NCI-H1930 (cell line): Measurements from ENCODE around the gene RTF1.
"Not testable (repeated sequence)": the region's sequence is repeated elsewhere in the genome, so short reads cannot be mapped to it uniquely, and the experiment has no call there.

Experiments
- DNase-seq, 2 experiments: peaks; one replicate each; lab custom pipeline; 2025; lab: John Stamatoyannopoulos, UW

RTF1 gene

GRCh38 chr15:41437448-41437847 is 20.6 kb downstream of the RTF1 start:
- DNase-seq: no peak

GRCh38 chr15:41438206-41438605 is 21.3 kb downstream of the RTF1 start:
- DNase-seq: no peak

GRCh38 chr15:41438745-41439144 is 21.9 kb downstream of the RTF1 start:
- not testable (repeated sequence) for DNase-seq

- DNase-seq: no peak
These were observed 26.4 kb downstream of the RTF1 start for GRCh38 chr15:41443275-41443674.

- DNase-seq: no peak
These were observed 28.5 kb downstream of the RTF1 start for GRCh38 chr15:41445399-41445798.

GRCh38 chr15:41462084-41462795 is 45.3 kb downstream of the RTF1 start:
- no peak for DNase-seq

GRCh38 chr15:41464889-41465580 is 48.1 kb downstream of the RTF1 start:
- no peak for DNase-seq

GRCh38 chr15:41465822-41466421 is 49.0 kb downstream of the RTF1 start:
- DNase-seq: no peak

GRCh38 chr15:41466711-41467110 is 49.8 kb downstream of the RTF1 start:
- no peak for DNase-seq

GRCh38 chr15:41469644-41470043 is 52.7 kb downstream of the RTF1 start:
- not testable (repeated sequence) for DNase-seq

- no peak for DNase-seq
These were observed 56.5 kb downstream of the RTF1 start for GRCh38 chr15:41473418-41473817.

- no peak for DNase-seq
These were observed 57.5 kb downstream of the RTF1 start for GRCh38 chr15:41474436-41474835.

- DNase-seq: no peak
These were observed 58.0 kb downstream of the RTF1 start for GRCh38 chr15:41474941-41475340.

GRCh38 chr15:41476416-41477048 is 59.6 kb downstream of the RTF1 start:
- DNase-seq: no peak

- DNase-seq: no peak
These were observed 63.7 kb downstream of the RTF1 start for GRCh38 chr15:41480396-41481140.

- DNase-seq: no peak
These were observed 65.4 kb downstream of the RTF1 start for GRCh38 chr15:41482110-41482877.

GRCh38 chr15:41483115-41483514 is 66.2 kb downstream of the RTF1 start:
- DNase-seq: no peak

GRCh38 chr15:41483519-41483918 is 66.6 kb downstream of the RTF1 start:
- no peak for DNase-seq

GRCh38 chr15:41484937-41485625 is 68.2 kb downstream of the RTF1 start:
- DNase-seq: no peak

- no peak for DNase-seq
These were observed 69.4 kb downstream of the RTF1 start for GRCh38 chr15:41486286-41486685.

- no peak for DNase-seq
These were observed 70.5 kb downstream of the RTF1 start for GRCh38 chr15:41487381-41487780.
